ENCODE measurements around the gene STAG1.

DNA sequence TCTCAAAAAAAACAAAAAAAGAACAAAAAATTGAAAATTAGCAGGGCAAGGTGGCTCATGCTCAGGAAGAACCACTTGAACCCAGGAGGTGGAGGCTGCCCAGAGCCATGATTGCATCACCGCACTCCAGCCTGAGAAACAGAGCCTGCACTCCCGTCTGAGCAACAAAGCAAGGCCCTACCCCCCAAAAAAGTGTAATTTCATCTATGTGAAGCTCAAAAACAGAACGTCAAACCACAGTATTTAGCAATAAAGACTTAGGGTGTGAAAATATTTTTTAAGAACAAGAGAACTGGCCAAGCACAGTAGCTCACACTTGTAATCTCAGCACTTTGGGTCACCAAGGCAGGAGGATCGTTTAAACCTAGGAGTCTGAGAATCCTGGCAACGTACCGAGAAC, 38.2 kb downstream of the STAG1 start:
- TF ChIP-seq CTCF (IDR thresholded peaks at IDR 0.05; ENCODE audit: low read depth, low read length) (no peak), EZH2phosphoT487 (IDR thresholded peaks at IDR 0.05; ENCODE audit: low read depth) (no peak)

Measured in OCI-LY3 (cell line).